OCI-LY3 (cell line): ENCODE measurements around the gene CTSH.
A peak's percentile ranks its signal among the peaks of the same experiment; 100 is the strongest.

ENCODE experiments used
- H2AFZ ChIP-seq: fragments of 200-600, 300-600 bp; shearing (Covaris generic); 2 replicates; pipeline ENCODE4 v1.6.0; 2014; ENCODE audit warnings: antibody characterized with exemption, low read depth, low read length
- H3K27ac ChIP-seq: fragments of 200-600, 300-600 bp; sonication (generic); 2 replicates; pipeline ENCODE4 v1.5.1; 2014; ENCODE audit warnings: mild to moderate bottlenecking, low read length, moderate library complexity, mixed read lengths
- H3K27me3 ChIP-seq: fragments of 200-600, 300-600 bp; sonication (generic); 2 replicates; pipeline ENCODE4 v1.6.1; 2014; ENCODE audit warnings: low read depth, low read length, mixed read lengths
- H3K36me3 ChIP-seq: fragments of 200-600, 300-600 bp; sonication (generic); replicated peaks from 2 replicates; pipeline ENCODE3; 2014; ENCODE audit warnings: low read depth, low read length, mixed read lengths
- H3K4me1 ChIP-seq: fragments of 300-600, 200-600 bp; sonication (generic); 2 replicates; pipeline ENCODE4 v1.6.1; 2014; ENCODE audit warnings: low read length, mixed read lengths
- H3K4me2 ChIP-seq: fragments of 200-600, 300-600 bp; sonication (generic); 2 replicates; pipeline ENCODE4 v1.6.1; 2014; ENCODE audit warnings: low read length, mixed read lengths
- H3K4me3 ChIP-seq: fragments of 300-600, 200-600 bp; sonication (generic); 2 replicates; pipeline ENCODE4 v1.5.1; 2014; ENCODE audit warnings: antibody characterized with exemption, mild to moderate bottlenecking, low read length, moderate library complexity
- H3K79me2 ChIP-seq: fragments of 300-600, 200-600 bp; shearing (Covaris generic); 2 replicates; pipeline ENCODE4 v1.6.1; 2014; ENCODE audit warnings: mild to moderate bottlenecking, low read length, mixed read lengths
- H3K9ac ChIP-seq: fragments of 300-600, 200-600 bp; shearing (Covaris generic); 2 replicates; pipeline ENCODE4 v1.6.0; 2014; ENCODE audit warnings: mild to moderate bottlenecking, low read length, moderate library complexity
- H3K9me3 ChIP-seq: fragments of 200-600, 300-600 bp; shearing (Covaris generic); 2 replicates; pipeline ENCODE4 v1.6.1; 2014; ENCODE audit warnings: low read length, mixed read lengths; ENCODE audit not compliant: insufficient read depth
- H4K20me1 ChIP-seq: fragments of 200-600, 300-600 bp; sonication (generic); 2 replicates; pipeline ENCODE4 v1.6.1; 2016; ENCODE audit warnings: low read length, mixed read lengths; ENCODE audit not compliant: insufficient read depth
- EZH2phosphoT487 ChIP-seq: fragments of 200-600 bp; shearing (Covaris generic); IDR thresholded peaks from 2 replicates; pipeline ENCODE4 v1.6.1; 2018; ENCODE audit warnings: antibody characterized with exemption, mixed run types, low read depth
- TF ChIP-seq, protein P1 (sequence below): fragments of 200-600, 300-600 bp; sonication (generic); IDR thresholded peaks from 2 replicates; pipeline ENCODE4 v1.5.1; 2014; ENCODE audit warnings: antibody characterized with exemption, low read length, low read depth

Gene CTSH

DNA sequence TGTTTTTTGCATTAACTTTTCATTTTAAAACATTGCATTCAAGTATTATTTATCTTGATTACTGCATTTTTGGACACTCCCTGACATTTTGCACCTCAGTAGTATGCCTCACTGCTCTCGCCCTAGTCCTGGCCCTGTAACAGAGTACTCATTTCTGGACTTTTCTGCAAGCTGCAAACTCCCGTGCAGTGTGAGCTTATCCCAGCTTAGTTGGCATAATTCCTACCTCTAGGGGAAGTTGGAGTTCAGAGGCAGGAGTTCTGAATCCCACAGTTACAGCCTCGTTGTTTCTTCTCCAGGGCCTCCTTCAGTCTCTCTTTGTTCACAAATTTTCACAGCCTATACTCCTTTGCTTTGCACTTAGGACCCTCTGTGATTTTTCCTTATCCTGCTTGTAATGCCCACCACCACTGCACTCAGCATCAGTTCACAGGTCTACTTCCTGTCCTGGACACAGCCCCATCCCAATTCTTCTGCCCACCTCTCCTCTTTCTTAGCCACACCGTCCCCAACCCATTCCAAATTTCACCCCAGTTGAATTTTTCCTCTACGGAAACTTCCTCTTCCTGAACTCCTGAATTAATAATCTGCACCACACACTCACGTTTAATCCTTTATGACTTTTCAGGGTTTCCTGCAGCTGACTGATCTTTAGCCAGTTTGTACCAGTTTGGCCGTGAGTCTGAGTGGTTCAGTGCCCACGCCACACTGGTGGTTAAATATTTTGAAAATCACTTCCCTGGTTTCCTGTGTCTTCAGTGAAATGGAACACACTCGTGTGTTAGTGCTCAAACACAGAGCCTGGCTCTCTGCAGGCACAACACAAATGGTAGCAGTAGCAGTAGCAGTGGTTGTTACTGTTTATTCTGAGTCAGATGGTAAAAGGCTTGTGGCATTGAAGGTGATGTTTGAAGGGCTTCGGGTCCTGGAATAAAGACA, 6.3 kb upstream of the CTSH start:
- Histone ChIP-seq H3K36me3 (no peaks in the 10 kb centered on the region), H3K27ac (no peak overlapping the region), H3K9ac (no peak overlapping the region), H3K4me3 (no peak overlapping the region), H3K4me2 (no peak overlapping the region), H3K79me2 (no peaks in the 10 kb centered on the region), H3K27me3 (no peaks in the 10 kb centered on the region), H4K20me1 (no peaks in the 10 kb centered on the region), H3K4me1 (peaks cover 7% of the 10 kb centered on the region), H3K9me3 (no peaks in the 10 kb centered on the region), H2AFZ (0 out of 2 replicates have a peak overlapping the region, but pooled peaks have one; percentile 31)
- TF ChIP-seq EZH2phosphoT487: no peak
- TF ChIP-seq, protein P1, sequence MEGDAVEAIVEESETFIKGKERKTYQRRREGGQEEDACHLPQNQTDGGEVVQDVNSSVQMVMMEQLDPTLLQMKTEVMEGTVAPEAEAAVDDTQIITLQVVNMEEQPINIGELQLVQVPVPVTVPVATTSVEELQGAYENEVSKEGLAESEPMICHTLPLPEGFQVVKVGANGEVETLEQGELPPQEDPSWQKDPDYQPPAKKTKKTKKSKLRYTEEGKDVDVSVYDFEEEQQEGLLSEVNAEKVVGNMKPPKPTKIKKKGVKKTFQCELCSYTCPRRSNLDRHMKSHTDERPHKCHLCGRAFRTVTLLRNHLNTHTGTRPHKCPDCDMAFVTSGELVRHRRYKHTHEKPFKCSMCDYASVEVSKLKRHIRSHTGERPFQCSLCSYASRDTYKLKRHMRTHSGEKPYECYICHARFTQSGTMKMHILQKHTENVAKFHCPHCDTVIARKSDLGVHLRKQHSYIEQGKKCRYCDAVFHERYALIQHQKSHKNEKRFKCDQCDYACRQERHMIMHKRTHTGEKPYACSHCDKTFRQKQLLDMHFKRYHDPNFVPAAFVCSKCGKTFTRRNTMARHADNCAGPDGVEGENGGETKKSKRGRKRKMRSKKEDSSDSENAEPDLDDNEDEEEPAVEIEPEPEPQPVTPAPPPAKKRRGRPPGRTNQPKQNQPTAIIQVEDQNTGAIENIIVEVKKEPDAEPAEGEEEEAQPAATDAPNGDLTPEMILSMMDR: no peak

GRCh38 chr15:78950343-78950742, 5.5 kb upstream of the CTSH start:
- Histone ChIP-seq H3K27me3 (no peaks in the 10 kb centered on the region), H3K4me1 (peaks cover 7% of the 10 kb centered on the region), H3K79me2 (no peaks in the 10 kb centered on the region), H4K20me1 (no peaks in the 10 kb centered on the region), H3K36me3 (no peaks in the 10 kb centered on the region), H3K4me3 (no peak overlapping the region), H3K4me2 (no peak overlapping the region), H3K27ac (no peak overlapping the region), H3K9ac (no peak overlapping the region), H2AFZ (no peak overlapping the region), H3K9me3 (no peaks in the 10 kb centered on the region)
- TF ChIP-seq, protein P1: no peak
- TF ChIP-seq EZH2phosphoT487: no peak

GRCh38 chr15:78949461-78949860, 4.6 kb upstream of the CTSH start:
- H4K20me1 ChIP-seq: no peaks in the 10 kb centered on the region
- no peak overlapping the region for H3K9ac ChIP-seq
- H2AFZ ChIP-seq: no peak overlapping the region
- peaks cover 4% of the 10 kb centered on the region for H3K79me2 ChIP-seq
- no peak overlapping the region for H3K27ac ChIP-seq
- H3K4me1 ChIP-seq: peaks cover 7% of the 10 kb centered on the region
- no peaks in the 10 kb centered on the region for H3K27me3 ChIP-seq
- H3K4me2 ChIP-seq: no peak overlapping the region
- TF ChIP-seq EZH2phosphoT487: no peak
- TF ChIP-seq, protein P1: no peak
- H3K36me3 ChIP-seq: no peaks in the 10 kb centered on the region
- H3K4me3 ChIP-seq: no peak overlapping the region
- H3K9me3 ChIP-seq: no peaks in the 10 kb centered on the region

DNA sequence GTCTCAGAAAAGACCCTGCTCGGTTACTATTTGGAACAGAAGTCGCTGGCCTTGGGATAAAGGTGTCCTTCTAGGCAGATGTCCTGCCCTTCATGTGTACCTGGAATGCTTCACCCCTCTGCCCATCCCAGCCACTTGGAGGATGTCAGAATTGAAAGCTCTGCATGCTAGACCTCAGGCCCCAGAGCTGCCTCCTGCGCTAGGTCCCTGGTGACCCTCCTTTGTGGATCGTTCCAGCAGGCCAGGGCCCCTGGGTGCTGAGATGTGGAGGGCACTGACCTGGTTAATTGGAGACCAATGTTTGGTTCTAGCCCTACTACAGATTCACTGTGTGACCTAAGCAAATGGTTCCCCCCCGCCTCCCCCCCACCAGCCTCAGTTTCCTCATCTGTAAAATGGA, 2.7 kb upstream of the CTSH start:
- TF ChIP-seq, protein P1: no peak
- no peak for TF ChIP-seq EZH2phosphoT487
- Histone ChIP-seq H3K27ac (no peak overlapping the region), H3K27me3 (no peaks in the 10 kb centered on the region)

More for the DNA sequence above, 2.7 kb upstream of the CTSH start:
- no peak overlapping the region for H3K4me2 ChIP-seq
- no peaks in the 10 kb centered on the region for H4K20me1 ChIP-seq
- H3K79me2 ChIP-seq: peaks cover 24% of the 10 kb centered on the region
- no peak overlapping the region for H3K9ac ChIP-seq
- no peaks in the 10 kb centered on the region for H3K9me3 ChIP-seq
- no peak overlapping the region for H3K4me3 ChIP-seq
- no peak overlapping the region for H2AFZ ChIP-seq
- peaks cover 18% of the 10 kb centered on the region for H3K36me3 ChIP-seq
- H3K4me1 ChIP-seq: peaks cover 14% of the 10 kb centered on the region
